ENCODE results near the gene MEIS1. TPM values are rescaled to one million over a fixed set of nuclear protein-coding genes. Genes with fewer than 3 reads are reported as not detected.

Gene MEIS1
- total and polyA plus RNA-seq, 2 experiments from 2014 or later: 0.16 to 0.28 TPM

- no peak for TF ChIP-seq CTCF (conservative IDR thresholded peaks at IDR 0.05; ENCODE audit: low read depth in 2 of 2)
Measured at GRCh38 chr2:66595556-66595955, 160.6 kb downstream of the MEIS1 start (continued).

GRCh38 chr2:66596256-66596655 lies 161.3 kb downstream of the MEIS1 start:
- no peak overlapping the region for H3K27ac ChIP-seq (ENCODE audit: low read depth)
- no peaks in the 10 kb centered on the region for H4K20me1 ChIP-seq (replicated peaks; ENCODE audit: insufficient read depth)
- peaks cover 7% of the 10 kb centered on the region for H3K9me3 Mint-ChIP-seq
- TF ChIP-seq EZH2phosphoT487 (IDR thresholded peaks at IDR 0.05; ENCODE audit: unreplicated experiment) (no peak), JUNB (IDR thresholded peaks at IDR 0.05; ENCODE audit: unreplicated experiment) (no peak), STAT1 (IDR thresholded peaks at IDR 0.05; ENCODE audit: unreplicated experiment) (no peak), ZNF462 (CRISPR knock-in tag; IDR thresholded peaks at IDR 0.05) (no peak; the same call in 1 of the 2 replicates), CREB1 (CRISPR knock-in tag; IDR thresholded peaks at IDR 0.05; ENCODE audit: low read depth) (no peak), ZNF114 (CRISPR knock-in tag; IDR thresholded peaks at IDR 0.05) (no peak), EZH2 (IDR thresholded peaks at IDR 0.05; ENCODE audit: low read depth, unreplicated experiment) (no peak), POLR2AphosphoS5 (IDR thresholded peaks at IDR 0.05; ENCODE audit: low read depth) (no peak), NANOG (IDR thresholded peaks at IDR 0.05; ENCODE audit: borderline replicate concordance) (no peak), ZNF331 (CRISPR knock-in tag; IDR thresholded peaks at IDR 0.05; ENCODE audit: low read depth) (no peak), ETS1 (IDR thresholded peaks at IDR 0.05) (no peak), CTCF (conservative IDR thresholded peaks at IDR 0.05; ENCODE audit: low read depth in 2 of 2) (no peak)
- peaks cover 14% of the 10 kb centered on the region; the same call in 1 of the 2 replicates for H3K4me1 ChIP-seq (ENCODE audit: insufficient read depth)
- no peak overlapping the region for H3K27ac Mint-ChIP-seq
- no peaks in the 10 kb centered on the region for H3K36me3 ChIP-seq (ENCODE audit: insufficient read depth)
- no peaks in the 10 kb centered on the region for H3K79me2 ChIP-seq (replicated peaks; ENCODE audit: insufficient read depth)
- ATAC-seq: peak; percentile 83
- H3K9me2 ChIP-seq (ENCODE audit: insufficient read depth): no peaks in the 10 kb centered on the region
- no peak overlapping the region for H3K4me3 ChIP-seq
- H3F3A ChIP-seq (replicated peaks; ENCODE audit: low read depth): no peaks in the 10 kb centered on the region
- no peak overlapping the region for H2AFZ ChIP-seq
- no peak overlapping the region for H3K4me2 ChIP-seq
- H3K27me3 ChIP-seq (ENCODE audit: insufficient read depth): no peaks in the 10 kb centered on the region
- peak; percentile 28 for DNase-seq (ENCODE audit: low spot score)
- H3K27me3 Mint-ChIP-seq (ENCODE audit: insufficient read depth, low read depth, poor library complexity): no peaks in the 10 kb centered on the region
- no peaks in the 10 kb centered on the region; the same call in 2 of the 3 replicates for H3K36me3 Mint-ChIP-seq (ENCODE audit: low read depth)
- H3K4me3 Mint-ChIP-seq: no peak overlapping the region
- H3K4me1 Mint-ChIP-seq: peaks cover 10% of the 10 kb centered on the region
